GM21390 (cell line): ENCODE measurements around the gene GPR143.

ENCODE experiments used
- ATAC-seq: cut with Tn5 transposase; IDR thresholded peaks from one replicate; pipeline ENCODE4 v1.9.1; 2021; ENCODE audit not compliant: unreplicated experiment

The GPR143 gene

DNA sequence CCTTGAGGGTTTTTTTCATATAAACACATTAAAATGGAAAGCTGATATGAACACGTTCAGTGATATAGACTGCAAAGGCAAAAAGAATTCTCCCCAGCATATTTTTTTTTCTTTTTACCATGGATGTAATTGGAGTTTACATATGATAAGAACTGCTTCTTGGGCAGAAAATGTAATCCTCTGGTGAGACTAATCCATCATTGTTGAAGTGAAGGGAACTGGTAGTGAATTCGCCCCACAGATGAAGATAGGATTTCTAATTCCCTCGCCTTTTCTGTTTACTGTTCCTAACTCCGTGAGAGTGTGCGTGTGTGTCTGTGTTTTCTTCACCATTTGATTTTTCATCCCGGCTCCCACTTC lies 88.9 kb downstream of the GPR143 start:
- ATAC-seq, result no peak

DNA sequence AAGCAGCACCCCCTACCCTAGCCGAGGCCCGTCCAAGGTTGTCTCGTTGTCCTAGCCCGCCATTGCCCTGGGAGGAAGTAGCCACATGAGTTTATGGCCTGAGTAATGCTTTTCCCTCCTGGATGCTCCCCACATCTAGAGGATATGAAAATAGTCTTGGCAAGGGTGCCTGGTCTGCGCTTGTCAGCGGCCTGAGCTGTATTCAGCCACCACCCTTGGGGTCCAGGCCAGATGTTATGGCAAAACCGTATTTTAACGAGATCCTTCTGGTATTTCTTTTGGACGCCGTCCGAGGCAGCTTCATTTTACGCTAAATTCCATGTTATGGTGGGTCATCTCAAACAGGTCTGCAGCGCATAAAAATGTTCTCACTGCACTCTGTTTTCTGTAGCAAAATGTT lies 89.3 kb downstream of the GPR143 start:
- no peak for ATAC-seq
